ENCODE data around the gene EDEM3.

EDEM3 gene

DNA sequence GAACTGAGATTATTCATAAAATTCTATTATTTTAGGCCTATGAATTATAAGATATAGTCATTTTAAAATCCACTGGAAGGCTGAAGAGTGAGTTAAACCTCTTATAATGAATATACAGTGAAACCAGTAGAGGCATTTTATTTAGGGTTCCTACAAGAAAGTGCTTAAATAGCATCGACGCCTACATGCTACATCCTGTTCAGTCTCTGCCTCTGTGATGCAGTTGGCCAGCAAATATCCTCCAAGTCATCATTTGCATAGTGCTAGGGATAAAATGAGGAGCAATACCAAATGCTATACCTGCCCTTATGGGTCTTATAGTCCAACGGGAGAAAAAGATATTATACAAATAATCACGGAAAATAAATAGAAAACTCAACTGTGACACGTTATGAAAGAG lies 59.6 kb downstream of the EDEM3 start:
- TF ChIP-seq, protein P1, sequence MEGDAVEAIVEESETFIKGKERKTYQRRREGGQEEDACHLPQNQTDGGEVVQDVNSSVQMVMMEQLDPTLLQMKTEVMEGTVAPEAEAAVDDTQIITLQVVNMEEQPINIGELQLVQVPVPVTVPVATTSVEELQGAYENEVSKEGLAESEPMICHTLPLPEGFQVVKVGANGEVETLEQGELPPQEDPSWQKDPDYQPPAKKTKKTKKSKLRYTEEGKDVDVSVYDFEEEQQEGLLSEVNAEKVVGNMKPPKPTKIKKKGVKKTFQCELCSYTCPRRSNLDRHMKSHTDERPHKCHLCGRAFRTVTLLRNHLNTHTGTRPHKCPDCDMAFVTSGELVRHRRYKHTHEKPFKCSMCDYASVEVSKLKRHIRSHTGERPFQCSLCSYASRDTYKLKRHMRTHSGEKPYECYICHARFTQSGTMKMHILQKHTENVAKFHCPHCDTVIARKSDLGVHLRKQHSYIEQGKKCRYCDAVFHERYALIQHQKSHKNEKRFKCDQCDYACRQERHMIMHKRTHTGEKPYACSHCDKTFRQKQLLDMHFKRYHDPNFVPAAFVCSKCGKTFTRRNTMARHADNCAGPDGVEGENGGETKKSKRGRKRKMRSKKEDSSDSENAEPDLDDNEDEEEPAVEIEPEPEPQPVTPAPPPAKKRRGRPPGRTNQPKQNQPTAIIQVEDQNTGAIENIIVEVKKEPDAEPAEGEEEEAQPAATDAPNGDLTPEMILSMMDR (IDR thresholded peaks at IDR 0.05; ENCODE audit: low read depth, low read length): no peak
- DNase-seq (ENCODE audit: low read depth in 2 of 2): peak; percentile 10 to 39
- H3K4me3 ChIP-seq (replicated peaks in 1 of 2; ENCODE audit: low read depth in 2 of 2, low read length in 2 of 2): no peak overlapping the region

DNA sequence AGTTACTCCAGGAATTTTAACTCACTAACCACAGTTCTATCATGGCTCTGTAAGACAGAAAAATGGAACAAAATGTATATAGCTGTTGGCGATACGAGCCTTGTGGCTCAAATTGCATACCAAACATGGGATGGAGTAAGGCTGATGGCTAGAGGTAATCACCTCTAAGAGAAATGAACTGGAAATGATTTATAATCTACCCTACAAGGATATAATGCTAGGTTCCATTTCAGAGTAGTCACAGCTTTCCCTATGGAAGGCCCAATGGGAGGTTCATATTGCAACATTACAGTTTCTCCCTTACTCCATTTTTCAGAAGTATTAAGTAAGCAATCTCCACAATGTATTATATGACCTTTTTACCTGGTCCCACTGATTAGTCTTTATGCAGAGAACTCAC lies 61.6 kb downstream of the EDEM3 start:
- TF ChIP-seq, protein P1 (IDR thresholded peaks at IDR 0.05; ENCODE audit: low read depth, low read length): no peak
- no peak for DNase-seq (ENCODE audit: low read depth in 2 of 2)
- no peak overlapping the region for H3K4me3 ChIP-seq (replicated peaks in 1 of 2; ENCODE audit: low read depth in 2 of 2, low read length in 2 of 2)

DNA sequence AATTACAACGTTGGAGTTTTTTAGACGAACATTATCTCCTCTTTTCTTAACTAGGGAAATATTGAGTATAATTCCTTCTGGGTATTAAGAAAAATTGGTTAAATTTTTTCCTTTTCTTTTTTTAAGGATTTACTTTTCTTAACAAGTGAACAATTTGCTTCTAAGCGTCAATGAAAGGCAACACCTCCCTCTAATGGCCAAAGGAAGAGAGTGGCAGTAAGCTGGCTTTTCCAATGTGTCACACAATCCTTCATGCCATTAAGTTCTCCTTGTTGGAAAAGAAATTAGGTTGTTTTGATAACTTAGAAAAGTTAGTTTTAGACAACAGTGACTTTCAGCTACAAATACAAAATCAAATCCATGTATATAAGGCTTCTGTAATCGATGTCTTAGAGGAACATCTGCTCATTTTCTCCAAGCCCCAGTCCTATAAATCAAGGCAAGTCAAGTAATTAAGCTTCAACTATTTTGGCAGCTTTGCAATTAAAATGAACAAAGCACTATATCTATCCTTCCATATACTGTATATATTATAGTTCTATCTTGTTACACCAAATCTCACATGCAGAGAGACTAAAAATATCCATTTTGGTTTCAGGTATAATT lies 62.8 kb downstream of the EDEM3 start:
- TF ChIP-seq, protein P1 (IDR thresholded peaks at IDR 0.05; ENCODE audit: low read depth, low read length): peak; percentile 74
- H3K4me3 ChIP-seq (replicated peaks in 1 of 2; ENCODE audit: low read depth in 2 of 2, low read length in 2 of 2): no peak overlapping the region
- peak; percentile 70 to 73 for DNase-seq (ENCODE audit: low read depth in 2 of 2)

DNA sequence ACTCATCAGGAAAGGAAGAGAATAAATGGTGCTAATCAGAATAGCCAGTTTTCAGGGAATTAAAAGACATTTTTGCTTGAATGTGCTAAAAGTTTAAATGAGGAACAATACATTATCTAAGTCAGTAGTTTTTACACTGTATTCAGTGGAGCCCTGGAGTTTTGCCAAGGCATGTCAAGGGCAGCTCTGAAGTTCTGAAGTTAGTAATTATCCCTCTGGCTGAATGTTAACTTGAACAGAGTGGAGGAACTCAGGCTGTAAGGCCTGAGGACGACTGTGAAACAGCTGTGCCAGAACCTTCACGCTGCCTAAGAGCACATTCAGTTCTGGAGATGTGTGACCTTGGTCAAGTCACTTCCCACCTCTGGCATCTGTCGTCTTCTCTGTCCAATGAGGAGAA lies 68.1 kb downstream of the EDEM3 start:
- no peak overlapping the region for H3K4me3 ChIP-seq (replicated peaks in 1 of 2; ENCODE audit: low read depth in 2 of 2, low read length in 2 of 2)
- DNase-seq (ENCODE audit: low read depth in 2 of 2): peak in 1 of 2 donors; percentile 55
- TF ChIP-seq, protein P1 (IDR thresholded peaks at IDR 0.05; ENCODE audit: low read depth, low read length): no peak

DNA sequence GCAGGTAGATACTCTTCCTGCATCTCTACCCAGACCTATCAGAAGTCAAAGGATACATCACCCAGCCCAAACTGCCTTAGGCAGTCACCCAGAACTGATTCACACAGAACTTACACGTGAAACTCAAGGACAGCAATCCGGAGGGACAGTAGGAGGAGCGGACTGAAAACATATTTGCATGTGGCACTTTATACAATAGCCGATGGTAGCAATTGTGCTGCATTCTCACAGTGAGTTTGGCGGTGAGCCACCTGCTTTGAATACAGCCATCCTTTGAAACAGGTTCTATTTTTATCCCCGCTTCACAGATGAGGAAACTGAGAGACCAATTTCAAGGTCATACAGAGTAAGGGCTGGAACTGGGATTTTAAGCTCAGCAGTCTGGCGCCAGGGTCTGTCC lies 69.5 kb downstream of the EDEM3 start:
- DNase-seq (ENCODE audit: low read depth in 2 of 2): no peak
- TF ChIP-seq, protein P1 (IDR thresholded peaks at IDR 0.05; ENCODE audit: low read depth, low read length): no peak

DNA sequence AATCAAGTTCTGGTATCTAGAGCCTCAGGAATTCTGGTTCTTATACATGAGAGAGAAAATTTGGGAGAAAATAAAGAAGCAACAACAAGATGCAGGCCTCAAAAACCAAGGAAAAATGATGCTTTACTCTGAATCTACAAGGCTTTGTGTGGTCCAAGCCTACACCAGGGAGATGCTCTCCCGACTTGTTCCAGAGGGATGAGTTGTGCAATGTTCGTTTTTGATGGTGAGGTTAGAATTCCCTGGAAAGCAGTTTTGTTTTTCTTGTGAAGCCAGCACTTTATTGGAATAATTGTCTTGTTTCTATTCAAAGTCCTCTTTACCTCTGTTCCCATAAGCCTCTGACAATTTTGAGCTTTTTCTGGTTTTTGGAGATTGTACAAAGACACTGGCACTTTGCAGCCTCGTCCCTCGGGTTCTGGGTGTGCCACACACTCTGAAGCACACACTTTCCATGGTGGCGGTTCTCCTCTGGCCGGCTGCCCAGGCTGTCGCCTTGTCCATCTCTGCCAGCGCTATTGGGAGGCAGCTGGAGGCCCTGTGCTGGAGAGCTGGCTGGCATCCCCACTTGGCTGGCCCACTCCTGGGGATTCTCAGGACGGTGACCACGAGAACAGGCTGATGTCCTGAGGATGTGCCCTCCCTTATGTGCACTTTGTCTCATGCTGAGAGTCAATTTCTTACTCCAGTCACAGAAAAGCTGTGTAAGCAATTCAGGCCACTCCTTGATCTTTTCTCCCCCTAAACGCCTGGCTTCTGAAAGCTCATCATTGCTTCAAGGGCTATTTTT lies 70.2 kb downstream of the EDEM3 start:
- no peak for DNase-seq (ENCODE audit: low read depth in 2 of 2)
- TF ChIP-seq, protein P1 (IDR thresholded peaks at IDR 0.05; ENCODE audit: low read depth, low read length): no peak
- no peak overlapping the region for H3K4me3 ChIP-seq (replicated peaks in 1 of 2; ENCODE audit: low read depth in 2 of 2, low read length in 2 of 2)

More for the DNA sequence above, 69.5 kb downstream of the EDEM3 start:
- H3K4me3 ChIP-seq (replicated peaks in 1 of 2; ENCODE audit: low read depth in 2 of 2, low read length in 2 of 2): no peak overlapping the region

Data from cardiac fibroblast (primary cell).